ENCODE measurements around the gene OPA1.

- TF ChIP-seq ZNF331 (CRISPR knock-in tag; IDR thresholded peaks at IDR 0.05; ENCODE audit: low read depth) (no peak), STAT1 (IDR thresholded peaks at IDR 0.05; ENCODE audit: unreplicated experiment) (no peak), CTCF (conservative IDR thresholded peaks at IDR 0.05; ENCODE audit: low read depth in 2 of 2) (no peak), POLR2AphosphoS5 (IDR thresholded peaks at IDR 0.05; ENCODE audit: low read depth) (no peak), ETS1 (IDR thresholded peaks at IDR 0.05) (no peak), EZH2 (IDR thresholded peaks at IDR 0.05; ENCODE audit: low read depth, unreplicated experiment) (no peak), EZH2phosphoT487 (IDR thresholded peaks at IDR 0.05; ENCODE audit: unreplicated experiment) (no peak), CREB1 (CRISPR knock-in tag; IDR thresholded peaks at IDR 0.05; ENCODE audit: low read depth) (no peak), REST (IDR thresholded peaks at IDR 0.05; ENCODE audit: unreplicated experiment) (no peak), ZNF462 (CRISPR knock-in tag; IDR thresholded peaks at IDR 0.05) (no peak), ZNF114 (CRISPR knock-in tag; IDR thresholded peaks at IDR 0.05) (no peak), JUNB (IDR thresholded peaks at IDR 0.05; ENCODE audit: unreplicated experiment) (no peak), NANOG (IDR thresholded peaks at IDR 0.05; ENCODE audit: borderline replicate concordance) (no peak)
These were observed 27.0 kb downstream of the OPA1 start for GRCh38 chr3:193620057-193620456.

All from GM23338 (cell line).